Keratinocyte (primary cell): Measurements from ENCODE around the gene USP17L11. TPM values are rescaled to one million over a fixed set of nuclear protein-coding genes. Genes with fewer than 3 reads are reported as not detected.
"Not testable (repeated sequence)": the region's sequence is repeated elsewhere in the genome, so short reads cannot be mapped to it uniquely, and the experiment has no call there.

ENCODE experiments used
- DNase-seq: peaks from one replicate; pipeline ENCODE4 v3.0.0-alpha.2; 2011; ENCODE audit warnings: low read depth, missing footprints, low spot score
- FAIRE-seq: peaks from 2 replicates; lab custom pipeline; 2011; peaks lifted over from hg19 to GRCh38; lab: Jason Lieb, UNC
- H2AFZ ChIP-seq: 2 replicates; pipeline ENCODE4 v1.6.0; 2012; ENCODE audit warnings: low read length, control low read depth, inconsistent platforms; ENCODE audit not compliant: control insufficient read depth
- H3K27ac ChIP-seq: 2 replicates; pipeline ENCODE4 v1.5.1; 2011; ENCODE audit warnings: low read length; ENCODE audit not compliant: control insufficient read depth, insufficient read depth
- H3K27me3 ChIP-seq: 3 replicates; pipeline ENCODE4 v1.6.0; 2011; ENCODE audit warnings: low read length; ENCODE audit not compliant: control insufficient read depth, insufficient read depth; ENCODE audit errors: extremely low read depth
- H3K36me3 ChIP-seq, 2 experiments: 2 replicates in 1 of 2; 3 replicates in 1 of 2; pipeline ENCODE4 v1.5.1; 2011; ENCODE audit warnings: low read length in 2 of 2, mild to moderate bottlenecking in 1 of 2; ENCODE audit not compliant: control insufficient read depth in 2 of 2, insufficient read depth in 2 of 2; ENCODE audit errors: extremely low read depth in 1 of 2
- H3K4me1 ChIP-seq: 3 replicates; pipeline ENCODE4 v1.5.1; 2011; ENCODE audit warnings: low read length; ENCODE audit not compliant: control insufficient read depth, insufficient read depth; ENCODE audit errors: extremely low read depth
- H3K4me2 ChIP-seq: 3 replicates; pipeline ENCODE4 v1.6.0; 2011; ENCODE audit warnings: low read depth, low read length; ENCODE audit not compliant: control insufficient read depth, insufficient read depth; ENCODE audit errors: extremely low read depth
- H3K4me3 ChIP-seq, 3 experiments: fragments of 200-600 bp in 1 of 3; sonication (generic) in 1 of 3; 2 replicates in 2 of 3; 3 replicates in 1 of 3; pipeline ENCODE4 v1.5.1; 2011 to 2016; ENCODE audit warnings: low read length in 3 of 3, mild to moderate bottlenecking in 3 of 3, control low read depth in 2 of 3, inconsistent platforms in 1 of 3, low read depth in 1 of 3, mixed read lengths in 1 of 3, mixed run types in 1 of 3, moderate library complexity in 1 of 3; ENCODE audit not compliant: control insufficient read depth in 2 of 3, insufficient read depth in 2 of 3; ENCODE audit errors: extremely low read depth in 1 of 3
- H3K79me2 ChIP-seq: 2 replicates; pipeline ENCODE4 v1.6.0; 2012; ENCODE audit warnings: low read length; ENCODE audit not compliant: control insufficient read depth, insufficient read depth
- H3K9ac ChIP-seq: 3 replicates; pipeline ENCODE4 v1.6.0; 2011; ENCODE audit warnings: low read length; ENCODE audit not compliant: control insufficient read depth, insufficient read depth; ENCODE audit errors: extremely low read depth
- H3K9me1 ChIP-seq: 3 replicates; pipeline ENCODE4 v1.6.0; 2011; ENCODE audit warnings: low read length; ENCODE audit not compliant: control insufficient read depth, insufficient read depth; ENCODE audit errors: extremely low read depth
- H3K9me3 ChIP-seq: 2 replicates; pipeline ENCODE4 v1.5.1; 2012; ENCODE audit warnings: low read depth, low read length; ENCODE audit not compliant: control insufficient read depth
- H4K20me1 ChIP-seq: 3 replicates; pipeline ENCODE4 v1.6.0; 2011; ENCODE audit warnings: low read length; ENCODE audit not compliant: control insufficient read depth, insufficient read depth; ENCODE audit errors: extremely low read depth
- dilution Hi-C: fragments of 300-500 bp; cut with MboI; formaldehyde crosslinking; loops from one replicate; pipeline ENCODE4 v1.7.0; 2020; ENCODE audit warnings: low sequenced_read_pairs; ENCODE audit not compliant: extremely low pct_ligation_motif_present
- polyA minus RNA-seq, 3 experiments: library from RNA; depleted of rRNA, polyadenylated mRNA; stranded (reverse); fragments of >200 nt; gene quantifications; 1 replicate in 1 of 3; 2 replicates in 1 of 3; 3 replicates in 1 of 3; pipeline ENCODE4 v1.2.3, GENCODE V29; 2011
- polyA plus RNA-seq, 5 experiments: library from polyadenylated mRNA; depleted of rRNA in 3 of 5; stranded (reverse) in 3 of 5; stranded (forward) in 1 of 5; unstranded in 1 of 5; fragments of >200 nt; gene quantifications; 1 replicate in 1 of 5; 2 replicates in 3 of 5; 3 replicates in 1 of 5; pipeline versions ENCODE4 v1.2.1 to v1.2.3, GENCODE V29; 2011 to 2012; ENCODE audit warnings: missing spikeins in 2 of 5, low read depth in 1 of 5, low replicate concordance in 1 of 5

Gene USP17L11
- polyA plus RNA-seq = not detected in 3 replicates
- polyA plus RNA-seq (2011; ENCODE audit: low read depth) = not detected
- polyA plus RNA-seq (2011; cell fraction: cytosol; rRNA removed) = not detected in 2 replicates
- polyA plus RNA-seq (2011; cell fraction: nucleus; rRNA removed) = not detected in 2 replicates
- polyA plus RNA-seq (2012; ENCODE audit: low replicate concordance) = not detected in 2 replicates
- polyA minus RNA-seq = not detected in 3 replicates
- polyA minus RNA-seq (2011; cell fraction: cytosol; rRNA and poly(A)+ RNA removed) = not detected
- not detected in 2 replicates for polyA minus RNA-seq (2011; cell fraction: nucleus; rRNA and poly(A)+ RNA removed)

GRCh38 chr4:9215105-9215504, at the start of gene USP17L11:
Gene USP17L11, plus strand, starts transcription at chr4:9215405. Its CDS starts 0 bp downstream, at chr4:9215405.
- H3K4me2 ChIP-seq, H3K36me3 ChIP-seq, DNase-seq, dilution Hi-C loops, H3K4me1 ChIP-seq, H3K27ac ChIP-seq, H3K27me3 ChIP-seq, H3K4me3 ChIP-seq, H2AFZ ChIP-seq, H3K9me3 ChIP-seq, H3K9me1 ChIP-seq, H3K79me2 ChIP-seq, FAIRE-seq, H4K20me1 ChIP-seq, H3K9ac ChIP-seq: not testable (repeated sequence)

- H3K79me2 ChIP-seq, H3K9me3 ChIP-seq, H3K4me1 ChIP-seq, H3K27ac ChIP-seq, H2AFZ ChIP-seq, H3K4me3 ChIP-seq, H3K4me2 ChIP-seq, H4K20me1 ChIP-seq, dilution Hi-C loops, FAIRE-seq, DNase-seq, H3K9me1 ChIP-seq, H3K9ac ChIP-seq, H3K36me3 ChIP-seq, H3K27me3 ChIP-seq: not testable (repeated sequence)
Measured at GRCh38 chr4:9165990-9166389, 49.2 kb upstream of the USP17L11 start.

GRCh38 chr4:9169791-9170459, 45.3 kb upstream of the USP17L11 start, which contains the start of gene FAM90A26:
Gene FAM90A26, plus strand, starts transcription at chr4:9170409. Its CDS starts 2,764 bp downstream, at chr4:9173173.
- not testable (repeated sequence) for H3K9me1 ChIP-seq, FAIRE-seq

GRCh38 chr4:9210357-9210756, 4.8 kb upstream of the USP17L11 start, which contains the start of gene USP17L10:
Gene USP17L10, plus strand, starts transcription at chr4:9210657. Its CDS starts 0 bp downstream, at chr4:9210657.
- H3K9me1 ChIP-seq, H2AFZ ChIP-seq, DNase-seq, H3K9ac ChIP-seq, H4K20me1 ChIP-seq, H3K4me1 ChIP-seq, H3K36me3 ChIP-seq, dilution Hi-C loops, H3K4me3 ChIP-seq, H3K79me2 ChIP-seq, H3K27me3 ChIP-seq, H3K9me3 ChIP-seq, FAIRE-seq, H3K4me2 ChIP-seq, H3K27ac ChIP-seq: not testable (repeated sequence)

More at GRCh38 chr4:9169791-9170459, 45.3 kb upstream of the USP17L11 start, which contains the start of gene FAM90A26:
- H3K27ac ChIP-seq, dilution Hi-C loops, H3K79me2 ChIP-seq, H3K36me3 ChIP-seq, H3K4me3 ChIP-seq, H3K9me3 ChIP-seq, H3K4me2 ChIP-seq, H3K4me1 ChIP-seq, H3K9ac ChIP-seq, H2AFZ ChIP-seq, H4K20me1 ChIP-seq, H3K27me3 ChIP-seq, DNase-seq: not testable (repeated sequence)

GRCh38 chr4:9214701-9215100, 504 bp upstream of the USP17L11 start:
- FAIRE-seq, H3K4me2 ChIP-seq, DNase-seq, H2AFZ ChIP-seq, H4K20me1 ChIP-seq, H3K4me1 ChIP-seq, H3K79me2 ChIP-seq, H3K36me3 ChIP-seq, H3K9ac ChIP-seq, H3K9me3 ChIP-seq, H3K27ac ChIP-seq, H3K27me3 ChIP-seq, H3K4me3 ChIP-seq, H3K9me1 ChIP-seq, dilution Hi-C loops: not testable (repeated sequence)
